LHCN-M2 (cell line): ENCODE measurements around the gene OBSCN. TPM values are rescaled to one million over a fixed set of nuclear protein-coding genes. Genes with fewer than 3 reads are reported as not detected.
A peak's percentile ranks its signal among the peaks of the same experiment; 100 is the strongest.
"Not testable (repeated sequence)": the region's sequence is repeated elsewhere in the genome, so short reads cannot be mapped to it uniquely, and the experiment has no call there.

ENCODE experiments used
- DNase-seq: peaks from one replicate; pipeline ENCODE4 v3.0.0-alpha.2; 2012; ENCODE audit warnings: low read depth
- total RNA-seq: library from RNA; depleted of rRNA; stranded (reverse); fragments of >200 nt; gene quantifications from 2 replicates; pipeline ENCODE4 v1.2.3, GENCODE V29; 2014

OBSCN gene
- total RNA-seq, 1 experiment from 2014 or later = 2.1 TPM

DNA sequence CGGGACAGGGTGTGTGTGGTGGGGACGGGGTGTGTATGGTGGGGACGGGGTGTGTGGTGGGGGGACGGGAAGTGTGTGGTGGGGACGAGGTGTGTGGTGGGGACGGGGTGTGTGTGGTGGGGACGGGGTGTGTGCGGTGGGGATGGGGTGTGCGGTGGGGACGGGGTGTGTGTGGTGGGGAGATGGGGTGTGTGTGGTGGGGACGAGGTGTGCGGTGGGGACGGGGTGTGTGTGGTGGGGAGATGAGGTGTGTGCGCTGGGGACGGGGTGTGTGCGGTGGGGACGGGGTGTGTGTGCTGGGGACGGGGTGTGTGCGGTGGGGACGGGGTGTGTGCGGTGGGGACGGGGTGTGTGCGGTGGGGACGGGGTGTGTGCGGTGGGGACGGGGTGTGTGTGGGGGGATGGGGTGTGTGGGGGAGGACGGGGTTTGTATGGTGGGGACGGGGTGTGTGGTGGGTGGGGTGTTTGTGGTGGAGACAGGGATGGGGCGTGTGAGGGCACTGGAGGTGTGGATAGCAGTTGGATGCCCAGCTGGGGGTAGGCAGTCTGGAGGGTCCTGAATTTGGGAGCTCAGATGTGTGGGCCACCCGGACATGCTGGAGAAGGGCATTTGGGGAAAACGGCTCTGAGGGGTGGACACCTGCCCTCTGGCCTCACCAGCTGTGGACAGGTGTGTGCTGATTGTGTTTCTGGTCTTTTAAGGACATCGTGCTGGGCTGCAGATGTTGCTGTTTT, 25.4 kb upstream of the OBSCN start:
- DNase-seq = no peak

DNA sequence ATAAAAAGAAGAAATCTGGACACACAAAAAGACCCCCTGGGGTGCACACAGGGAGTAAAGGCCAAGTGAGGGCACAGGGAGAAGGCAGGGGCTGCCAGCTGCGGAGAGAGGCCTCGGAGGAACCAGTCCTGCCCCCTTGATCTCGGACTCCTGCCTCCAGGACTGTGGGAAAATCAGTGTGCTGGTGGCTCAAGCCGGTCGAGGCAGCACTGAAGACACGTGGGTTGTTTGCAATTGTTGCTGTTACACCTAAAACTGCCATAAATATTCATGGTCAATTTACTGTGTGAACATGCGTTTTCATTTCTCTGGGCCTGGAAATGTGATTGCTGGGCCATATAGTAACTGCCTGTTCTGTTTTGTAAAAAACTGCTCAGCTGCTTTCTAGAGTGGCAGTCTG, 23.7 kb upstream of the OBSCN start:
- no peak for DNase-seq

DNA sequence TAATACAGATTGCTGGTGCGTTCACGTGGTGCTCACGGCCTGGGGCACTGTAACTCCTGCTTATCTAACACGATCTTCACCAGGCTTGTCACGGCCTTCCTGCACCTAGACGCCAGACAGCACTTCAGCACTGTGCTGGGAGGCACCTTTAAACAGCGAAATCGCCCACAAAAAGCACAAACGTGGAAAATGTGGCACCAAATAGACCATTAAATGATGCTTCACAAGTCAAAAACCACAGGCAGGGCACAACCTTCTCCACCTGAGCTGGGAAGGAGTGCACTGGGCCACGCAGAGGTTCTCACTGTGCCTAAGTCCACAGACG, 22.2 kb upstream of the OBSCN start:
- DNase-seq = no peak

- DNase-seq = not testable (repeated sequence)
Measured at GRCh38 chr1:228188249-228188648, 19.6 kb upstream of the OBSCN start.

GRCh38 chr1:228190182-228190581, 17.7 kb upstream of the OBSCN start:
- DNase-seq = no peak

- DNase-seq = no peak
Measured at GRCh38 chr1:228190778-228191177, 17.1 kb upstream of the OBSCN start.

- DNase-seq = no peak
Measured at GRCh38 chr1:228194436-228194835, 13.4 kb upstream of the OBSCN start.

DNA sequence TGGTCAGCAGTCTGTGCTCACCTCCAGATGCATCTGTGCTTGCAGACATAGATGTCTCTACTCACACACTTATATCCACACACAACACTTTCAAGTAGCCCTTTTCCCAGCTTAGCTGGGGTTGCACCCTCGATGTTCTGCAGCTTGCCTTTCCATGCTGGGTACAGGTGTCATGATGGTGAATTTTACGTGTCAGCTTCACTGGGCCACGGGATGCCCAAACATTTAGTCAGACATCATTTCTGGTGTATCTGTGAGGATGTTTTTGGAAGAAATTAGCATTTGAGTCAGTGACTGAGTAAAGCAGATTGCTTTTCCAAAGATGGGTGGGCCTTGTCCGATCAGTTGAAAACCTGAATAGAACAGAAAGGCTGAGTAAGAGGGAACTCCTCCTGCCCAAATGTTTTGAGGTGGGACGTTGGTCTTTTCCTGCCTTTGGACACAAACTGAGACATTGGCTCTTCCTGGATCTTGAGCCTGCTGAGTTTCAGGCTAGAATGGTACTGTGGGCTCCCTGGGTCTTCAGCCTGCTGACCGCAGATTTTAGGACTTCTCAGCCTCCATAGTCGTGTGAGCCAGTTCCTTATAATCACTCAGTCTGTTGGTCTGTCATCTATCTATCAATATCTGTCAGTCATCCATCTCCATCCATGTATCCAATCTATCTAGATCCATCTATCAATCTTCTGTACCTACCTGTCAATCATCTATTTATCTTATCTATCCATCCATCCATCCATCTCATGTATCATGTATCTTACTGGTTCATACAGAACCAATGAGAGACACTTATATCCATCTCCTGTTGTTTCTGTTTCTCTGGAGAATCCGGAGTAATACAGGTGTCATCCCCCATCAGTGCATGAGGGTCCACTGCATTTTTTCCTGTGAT, 12.7 kb upstream of the OBSCN start:
- DNase-seq = no peak

GRCh38 chr1:228197555-228198147, 10.2 kb upstream of the OBSCN start:
- DNase-seq = no peak

- DNase-seq = peak; percentile 26
Measured at GRCh38 chr1:228198977-228199590, 8.8 kb upstream of the OBSCN start.

- DNase-seq = no peak
Measured at GRCh38 chr1:228204958-228205357, 2.9 kb upstream of the OBSCN start.

DNA sequence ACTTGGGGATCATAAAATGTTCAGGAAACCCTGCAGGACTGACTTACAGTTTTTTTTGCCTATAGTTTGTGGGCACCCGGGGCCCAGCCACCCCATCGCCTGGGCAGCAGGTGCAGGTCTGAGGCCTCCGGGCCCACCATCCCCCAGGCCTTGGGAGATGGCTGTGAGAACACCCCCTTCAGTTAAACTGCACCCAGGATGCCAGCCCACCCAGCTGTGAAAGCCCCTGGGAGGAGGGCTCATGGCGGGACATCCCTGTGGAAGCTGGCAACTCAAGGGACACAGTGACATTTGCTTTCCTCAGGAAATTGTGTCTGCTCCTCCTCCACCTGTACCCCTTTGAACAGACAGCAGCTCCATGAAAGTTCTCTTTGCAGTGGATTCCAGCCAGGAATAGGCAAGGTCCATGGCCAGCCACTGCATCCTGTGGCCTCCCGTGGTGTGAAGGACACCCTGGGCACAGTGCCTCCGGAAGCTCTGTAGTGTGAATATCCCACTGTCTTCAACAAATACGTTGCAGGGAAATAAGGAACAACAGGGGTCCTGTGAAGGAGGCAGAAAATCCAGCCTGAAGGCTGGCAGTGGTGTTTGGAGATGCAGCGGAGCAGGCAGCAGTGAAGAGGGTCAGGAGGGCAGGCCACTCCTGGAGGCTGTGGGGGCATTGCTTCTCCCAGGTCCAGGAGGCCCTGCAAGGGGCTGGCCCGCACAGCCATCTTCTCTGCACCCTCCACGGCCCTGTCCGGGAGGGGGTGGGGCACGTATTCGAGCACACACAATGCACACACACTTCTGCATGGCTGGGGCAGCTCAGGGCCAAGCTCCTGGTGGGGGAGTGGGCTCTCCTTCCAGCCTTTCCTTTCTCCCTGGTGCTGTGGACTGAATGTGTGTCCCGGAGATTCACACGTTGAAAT, 2.1 kb upstream of the OBSCN start:
- no peak for DNase-seq

- DNase-seq = no peak
Measured at GRCh38 chr1:228206582-228207351, 1.1 kb upstream of the OBSCN start.

DNA sequence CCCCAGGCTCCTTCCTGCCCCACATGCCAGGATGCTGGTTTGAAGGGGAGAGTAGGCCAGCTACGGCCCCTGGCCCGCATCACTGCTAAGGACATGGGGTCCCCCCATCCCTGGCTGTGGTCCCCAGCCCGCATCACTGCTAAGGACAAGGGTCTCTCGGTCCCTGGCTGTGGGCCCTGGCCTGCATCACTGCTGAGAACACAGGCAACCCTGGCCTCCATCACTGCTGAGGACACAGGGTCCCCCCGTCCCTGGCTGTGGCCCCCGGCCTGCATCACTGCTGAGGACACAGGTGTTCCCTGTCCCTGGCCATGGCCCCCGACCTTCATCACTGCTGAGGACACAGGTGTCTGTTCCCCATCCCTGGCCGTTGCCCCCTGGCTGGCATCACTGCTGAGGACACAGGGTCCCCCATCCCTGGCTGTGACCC, 448 bp upstream of the OBSCN start:
- DNase-seq = no peak

- no peak for DNase-seq
Measured at GRCh38 chr1:228208831-228209551, 1.1 kb downstream of the OBSCN start.

GRCh38 chr1:228209657-228210056, 1.8 kb downstream of the OBSCN start:
- DNase-seq = no peak

DNA sequence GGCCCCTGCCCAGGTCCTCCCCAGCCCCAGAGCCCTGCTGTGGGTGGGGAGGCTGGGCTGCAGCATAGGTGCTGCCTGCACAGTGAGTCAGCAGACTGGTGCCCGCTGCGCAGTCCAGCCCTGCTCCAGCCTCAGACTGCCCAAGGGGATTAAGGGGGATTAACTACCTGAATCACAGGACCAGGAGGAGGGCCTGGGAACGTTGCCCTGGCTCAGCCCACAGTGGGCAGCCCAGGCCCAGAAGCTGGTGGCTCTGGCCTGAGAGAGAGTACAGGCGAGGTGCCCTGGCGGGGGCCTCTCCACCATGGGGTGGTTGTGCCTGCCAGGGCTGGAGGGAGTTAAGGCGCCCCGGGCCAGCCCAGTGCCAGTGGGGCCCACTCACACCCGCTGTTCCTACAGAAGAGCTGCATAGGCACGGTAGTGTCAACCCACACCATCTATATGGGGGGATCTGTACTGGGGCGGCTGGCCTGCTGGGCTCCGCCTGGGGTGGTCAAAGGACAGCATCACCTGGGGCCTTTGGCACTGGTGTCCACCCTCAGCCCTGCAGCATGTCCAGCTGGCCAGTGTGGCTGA, 2.3 kb downstream of the OBSCN start:
- DNase-seq = peak; percentile 33

- no peak for DNase-seq
Measured at GRCh38 chr1:228210712-228211530, 3.1 kb downstream of the OBSCN start.
